GM18520 (cell line): ENCODE results near the gene HOXB7.
A peak's percentile ranks its signal among the peaks of the same experiment; 100 is the strongest.

ENCODE experiments used
- ATAC-seq: cut with Tn5 transposase; IDR thresholded peaks from one replicate; pipeline ENCODE4 v1.9.1; 2021; ENCODE audit not compliant: unreplicated experiment

The HOXB7 gene

GRCh38 chr17:48624544-48625494 is 14.0 kb upstream of the HOXB7 start:
- ATAC-seq: no peak

- ATAC-seq: no peak
These were observed 13.3 kb upstream of the HOXB7 start for GRCh38 chr17:48624118-48624517.

GRCh38 chr17:48623583-48623982 is 12.8 kb upstream of the HOXB7 start:
- ATAC-seq: no peak

- ATAC-seq: no peak
These were observed 12.0 kb upstream of the HOXB7 start for GRCh38 chr17:48622857-48623256.

- no peak for ATAC-seq
These were observed 10.9 kb upstream of the HOXB7 start for GRCh38 chr17:48621410-48622392.

GRCh38 chr17:48620461-48621139 is 9.8 kb upstream of the HOXB7 start:
- no peak for ATAC-seq

- ATAC-seq: no peak
These were observed 9.1 kb upstream of the HOXB7 start for GRCh38 chr17:48619826-48620449.

- ATAC-seq: peak; percentile 42
These were observed 7.6 kb upstream of the HOXB7 start for GRCh38 chr17:48618256-48618896.

GRCh38 chr17:48617471-48618255 is 6.8 kb upstream of the HOXB7 start:
- no peak for ATAC-seq

GRCh38 chr17:48616717-48617470 is 6.1 kb upstream of the HOXB7 start:
- ATAC-seq: no peak

- no peak for ATAC-seq
These were observed 5.3 kb upstream of the HOXB7 start for GRCh38 chr17:48615963-48616716.

- no peak for ATAC-seq
These were observed 4.5 kb upstream of the HOXB7 start, which contains the start of gene HOXB8 for GRCh38 chr17:48615047-48615962. Gene HOXB8 (minus strand): TSS chr17:48615292. CDS start chr17:48614704, 588 bp downstream.

GRCh38 chr17:48613862-48614694 is 3.3 kb upstream of the HOXB7 start:
- ATAC-seq: no peak

GRCh38 chr17:48612854-48613691 is 2.3 kb upstream of the HOXB7 start:
- no peak for ATAC-seq

GRCh38 chr17:48612456-48612853 is 1.6 kb upstream of the HOXB7 start:
- no peak for ATAC-seq
